Raji (cell line): ENCODE measurements around the gene OPN1SW.

Experiments
- POLR2A ChIP-seq: IDR thresholded peaks from 2 replicates; pipeline ENCODE4 v1.6.1; 2011; ENCODE audit warnings: low read depth, low read length, control low read depth; ENCODE audit not compliant: insufficient read depth

The OPN1SW gene

DNA sequence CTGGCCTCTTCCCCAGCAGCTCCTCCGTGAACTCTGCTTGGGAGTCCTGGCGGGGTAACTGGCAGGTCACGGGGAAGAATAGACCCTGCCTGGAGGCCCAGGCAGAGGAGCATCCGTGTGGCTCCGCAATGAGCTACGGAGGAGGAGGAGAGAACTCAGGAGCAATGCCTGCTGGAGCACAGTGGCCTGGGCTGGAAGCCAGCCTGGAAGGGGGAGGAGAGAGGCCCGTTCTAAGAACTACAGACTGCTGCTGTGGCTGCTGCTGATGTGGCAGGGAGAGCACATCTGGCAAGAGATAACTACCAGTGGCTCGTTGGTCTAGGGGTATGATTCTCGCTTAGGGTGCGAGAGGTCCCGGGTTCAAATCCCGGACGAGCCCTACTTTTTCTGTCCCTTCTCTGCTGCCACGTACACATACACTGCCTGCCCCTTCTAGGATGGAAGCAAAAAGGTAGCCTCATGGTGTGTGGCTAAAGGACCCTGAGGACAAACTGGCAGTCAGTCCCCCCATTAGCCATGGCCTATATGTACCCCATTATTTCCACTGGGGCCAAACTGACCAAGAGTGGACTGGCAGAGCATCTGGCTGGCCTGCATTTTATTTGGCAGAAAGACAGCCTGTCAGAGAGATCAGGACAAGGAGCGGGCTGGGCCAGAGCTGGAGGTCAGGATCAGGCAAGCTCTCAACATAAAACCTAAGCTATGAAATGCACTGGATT is 7.7 kb upstream of the OPN1SW start:
- no peak for TF ChIP-seq POLR2A

DNA sequence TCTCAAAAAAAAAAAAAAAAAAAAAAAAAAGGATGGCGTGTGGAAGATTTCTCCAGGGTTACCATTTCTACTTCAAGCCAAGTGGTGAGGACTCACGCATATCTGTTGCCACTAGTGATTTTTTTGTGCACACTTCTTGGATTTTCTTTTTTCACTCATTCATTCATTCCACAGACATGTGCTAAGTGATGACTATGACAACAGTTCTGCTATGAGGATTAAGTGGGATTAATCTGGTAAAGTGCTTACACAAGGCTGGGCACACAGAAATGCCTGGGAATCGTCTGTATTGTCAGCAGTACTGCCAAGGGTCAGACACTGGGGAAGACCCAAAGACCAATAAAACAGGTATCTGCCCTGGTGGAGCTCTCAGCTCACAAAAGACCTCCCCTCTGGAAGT is 6.3 kb upstream of the OPN1SW start:
- TF ChIP-seq POLR2A = no peak

DNA sequence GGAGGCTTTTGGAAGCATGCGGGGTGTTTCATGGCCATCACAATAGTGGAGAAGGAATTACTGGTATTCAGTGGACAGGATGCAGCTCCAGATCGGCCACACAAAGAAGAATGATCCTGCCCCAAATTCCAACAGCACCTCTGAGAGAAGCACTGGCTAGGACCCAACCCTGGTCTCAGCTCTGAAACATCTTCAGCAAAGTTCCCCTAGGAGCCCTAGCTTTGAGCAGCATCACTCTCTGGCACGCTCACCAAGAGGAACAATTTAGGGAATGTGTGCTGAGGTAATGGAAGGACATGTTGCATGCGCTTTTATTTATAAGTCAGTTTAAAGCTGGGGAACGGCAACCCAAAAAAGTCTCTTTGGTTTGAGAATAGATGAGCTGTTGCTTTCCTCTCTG is 5.5 kb upstream of the OPN1SW start:
- TF ChIP-seq POLR2A = no peak

DNA sequence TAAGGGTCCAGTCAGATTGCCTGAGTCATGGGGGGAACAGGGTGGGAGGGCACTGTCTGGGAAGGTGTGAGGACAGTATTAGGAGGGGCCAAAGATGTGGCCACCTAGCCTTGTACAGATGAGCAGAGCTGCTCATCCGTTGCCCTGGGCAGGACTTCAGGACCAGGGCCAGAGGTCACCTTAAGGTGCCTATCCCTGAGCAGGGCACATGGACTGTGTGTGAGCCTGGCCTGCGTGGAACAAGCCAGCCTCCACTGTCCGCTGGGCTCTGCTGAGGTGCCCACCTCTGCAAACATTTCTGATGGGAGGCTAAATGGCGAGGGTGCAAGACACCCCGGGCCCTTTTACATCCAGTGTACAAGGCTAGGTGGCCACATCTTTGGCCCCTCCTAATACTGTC is 3.4 kb upstream of the OPN1SW start:
- TF ChIP-seq POLR2A = no peak

DNA sequence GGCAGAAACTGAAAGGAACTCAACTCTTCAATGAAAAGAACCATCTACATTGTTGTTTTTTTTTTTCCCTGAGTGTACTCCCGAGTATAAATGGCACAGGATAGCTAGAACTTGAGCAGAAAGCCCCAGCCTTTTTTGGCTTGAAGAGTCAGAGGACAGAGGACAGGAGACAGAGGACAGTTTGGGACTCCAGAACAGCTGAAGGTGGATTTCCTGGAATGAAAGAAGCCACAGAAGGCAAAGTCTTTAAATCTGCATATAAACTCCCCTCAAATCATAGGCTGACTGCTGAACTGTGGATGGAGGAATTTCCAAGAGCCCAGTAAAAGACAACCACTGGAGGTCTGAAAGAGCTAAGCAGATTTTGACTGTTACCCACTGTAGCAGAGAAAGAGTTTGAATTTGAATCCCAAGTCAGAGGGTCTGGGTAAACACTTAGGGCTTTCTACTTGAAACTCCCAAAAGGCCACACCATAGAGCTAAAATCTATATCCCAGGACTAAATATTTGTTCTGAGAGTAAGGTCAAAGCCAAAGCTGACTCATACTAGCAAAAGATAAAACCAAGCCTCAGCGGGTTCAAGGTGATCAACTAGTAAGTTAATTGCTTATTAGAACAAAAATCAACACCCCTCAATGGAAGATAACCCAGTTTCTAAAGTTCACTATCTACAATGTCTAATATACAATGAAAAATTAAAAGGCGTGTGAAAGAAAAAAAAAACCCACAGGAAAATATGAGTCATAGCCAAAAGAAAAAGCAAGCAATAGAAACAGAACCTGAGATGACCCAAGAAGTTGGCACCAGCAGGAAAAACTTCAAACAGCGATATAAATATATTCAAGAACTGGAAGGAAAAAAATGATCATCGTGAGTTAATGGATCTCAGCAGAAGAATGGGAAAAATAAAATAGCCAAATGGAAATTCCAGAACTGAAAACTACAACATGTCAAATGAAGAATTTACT is 1.8 kb upstream of the OPN1SW start:
- no peak for TF ChIP-seq POLR2A

DNA sequence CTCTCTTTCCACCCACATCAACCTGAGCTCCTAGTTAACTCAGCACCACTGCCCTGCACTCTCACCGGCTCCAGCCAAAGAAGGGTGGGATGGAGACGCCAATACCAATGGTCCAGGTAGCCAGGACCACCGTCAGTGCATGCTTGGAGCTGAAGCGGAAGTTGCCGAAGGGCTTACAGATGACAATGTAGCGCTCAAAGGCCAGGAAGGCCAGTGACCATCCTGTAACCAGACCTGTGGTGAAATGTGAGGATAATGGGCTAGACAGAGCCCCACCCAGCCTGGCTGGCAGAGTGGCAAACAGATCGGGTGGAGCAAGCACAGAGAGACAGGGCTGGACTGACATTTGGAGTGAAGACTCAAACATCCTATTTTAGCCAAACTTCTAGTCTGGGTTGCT is 673 bp downstream of the OPN1SW start:
- no peak for TF ChIP-seq POLR2A

DNA sequence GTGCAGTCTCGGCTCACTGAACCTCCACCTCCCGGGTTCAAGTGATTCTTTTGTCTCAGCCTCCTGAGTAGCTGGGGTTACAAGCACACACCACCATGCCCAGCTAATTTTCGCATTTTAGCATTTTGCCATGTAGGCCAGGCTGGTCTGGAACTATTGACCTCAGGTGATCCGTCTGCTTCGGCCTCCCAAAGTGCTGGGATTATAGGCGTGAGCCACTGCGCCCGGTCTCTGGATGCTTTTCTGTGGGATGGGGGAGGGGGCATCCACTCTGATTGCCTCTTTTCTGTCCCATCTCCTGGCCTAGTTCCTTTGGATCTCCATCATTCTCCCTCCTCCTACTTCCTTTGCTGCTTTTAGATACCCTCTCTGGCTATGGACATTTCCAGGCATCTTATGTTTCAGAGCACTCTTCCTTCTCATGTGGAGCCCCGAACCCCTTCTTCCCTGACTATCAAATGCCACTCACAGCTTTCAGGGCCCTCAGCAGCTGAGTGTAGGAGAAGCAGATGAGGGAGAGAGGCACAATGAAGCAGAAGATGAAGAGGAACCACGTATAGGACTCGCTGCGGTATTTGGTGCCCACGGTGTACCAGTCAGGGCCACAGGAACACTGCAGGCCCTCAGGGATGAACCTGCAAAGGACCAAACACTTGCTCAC is 1.4 kb downstream of the OPN1SW start:
- TF ChIP-seq POLR2A = no peak

DNA sequence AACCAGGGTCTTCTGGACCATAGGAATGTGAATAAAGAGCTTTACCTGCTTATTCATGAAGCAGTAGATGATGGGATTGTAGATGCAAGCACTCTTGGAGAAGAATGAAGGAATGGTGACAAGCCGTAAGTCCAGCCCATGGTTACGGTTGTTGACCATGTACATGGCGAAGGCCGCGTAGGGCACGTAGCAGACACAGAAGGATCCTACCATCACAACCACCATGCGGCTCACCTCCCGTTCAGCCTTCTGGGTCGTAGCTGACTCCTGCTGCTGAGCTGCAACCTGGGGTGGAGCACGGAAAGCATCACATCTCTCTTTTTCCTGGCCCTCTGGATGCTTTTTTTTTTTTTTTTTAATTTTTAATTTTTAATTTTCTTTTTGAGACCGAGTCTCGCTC is 2.0 kb downstream of the OPN1SW start:
- no peak for TF ChIP-seq POLR2A

DNA sequence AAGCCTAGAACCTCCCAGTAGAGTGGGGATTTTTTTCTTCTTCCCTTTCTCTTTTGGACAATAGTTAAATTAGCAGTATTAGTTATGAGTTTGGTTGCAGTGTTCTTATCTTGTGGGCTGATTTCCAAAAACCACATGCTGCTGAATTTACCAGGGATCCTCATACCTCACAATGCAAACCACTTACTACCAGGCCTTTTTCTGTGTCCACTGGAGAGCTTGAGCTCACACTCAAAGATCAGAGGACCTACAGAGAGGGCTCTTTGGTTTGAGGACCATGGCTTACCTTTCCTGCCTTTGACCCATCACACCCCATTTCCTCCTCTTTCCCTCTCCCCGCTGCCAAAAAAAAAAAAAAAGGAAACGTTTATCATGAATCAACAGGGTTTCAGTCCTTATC is 5.4 kb downstream of the OPN1SW start:
- TF ChIP-seq POLR2A = no peak

DNA sequence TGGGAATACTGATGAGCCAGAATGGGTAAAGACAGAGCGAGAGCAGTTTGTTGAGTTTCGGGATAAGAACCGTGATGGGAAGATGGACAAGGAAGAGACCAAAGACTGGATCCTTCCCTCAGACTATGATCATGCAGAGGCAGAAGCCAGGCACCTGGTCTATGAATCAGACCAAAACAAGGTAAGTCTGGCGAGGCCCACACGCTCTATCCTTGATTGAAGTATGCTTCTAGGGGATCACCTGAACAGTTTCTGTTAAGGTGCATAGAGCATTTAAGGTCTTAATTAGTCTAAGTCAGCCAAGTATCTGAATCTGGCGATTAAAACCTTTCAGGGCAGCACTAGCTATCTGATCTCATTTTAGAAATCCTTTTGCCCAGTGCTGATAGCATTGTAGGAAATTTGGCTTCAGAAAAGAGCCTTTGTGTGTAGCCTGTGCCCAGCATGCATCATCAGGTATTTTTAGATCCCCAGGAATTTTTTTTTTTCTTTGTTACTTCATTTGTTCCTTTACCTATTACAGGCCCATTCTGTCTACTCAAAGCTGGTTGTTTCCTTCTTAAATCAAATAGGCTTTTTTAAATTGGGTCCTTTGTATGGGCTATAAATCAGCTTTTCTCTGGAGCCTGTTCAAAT is 8.0 kb downstream of the OPN1SW start:
- TF ChIP-seq POLR2A = no peak

DNA sequence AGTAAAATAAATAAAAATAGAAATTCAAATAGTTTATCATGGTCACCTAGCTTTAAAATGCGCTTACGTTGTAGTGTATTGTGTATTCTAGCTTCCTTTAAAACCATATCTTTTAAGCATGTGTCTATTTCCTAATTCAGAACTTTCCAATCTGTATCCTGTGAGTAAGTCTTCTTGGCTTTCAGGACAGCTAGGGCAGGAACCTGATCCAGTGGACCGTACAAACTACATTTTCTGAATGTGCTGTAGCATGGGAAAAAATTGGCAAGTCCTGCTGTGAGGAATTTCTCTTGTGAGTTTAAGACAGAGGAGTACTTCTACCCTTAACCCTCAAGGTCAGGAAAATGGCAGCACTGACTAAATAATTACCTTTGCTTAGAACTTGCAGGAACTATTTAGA is 12.1 kb downstream of the OPN1SW start:
- TF ChIP-seq POLR2A = no peak

DNA sequence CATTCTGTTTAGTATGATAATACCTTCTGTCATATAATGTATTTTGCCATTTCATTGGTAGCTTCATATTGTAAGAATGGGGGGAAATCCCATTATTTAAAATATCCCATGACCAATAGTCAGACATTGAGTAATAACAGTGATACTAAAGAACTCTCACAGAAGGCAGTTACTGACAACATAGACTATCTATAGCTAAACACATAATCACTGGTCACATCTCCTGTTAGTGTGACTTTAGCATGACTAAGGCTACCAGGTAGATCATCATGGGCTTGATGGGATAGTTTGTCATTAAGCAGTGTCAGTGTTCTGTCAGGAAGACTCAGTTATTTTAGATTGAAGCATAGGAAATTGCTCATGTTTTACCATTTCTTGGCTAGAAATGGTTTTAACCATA is 16.4 kb downstream of the OPN1SW start:
- no peak for TF ChIP-seq POLR2A

DNA sequence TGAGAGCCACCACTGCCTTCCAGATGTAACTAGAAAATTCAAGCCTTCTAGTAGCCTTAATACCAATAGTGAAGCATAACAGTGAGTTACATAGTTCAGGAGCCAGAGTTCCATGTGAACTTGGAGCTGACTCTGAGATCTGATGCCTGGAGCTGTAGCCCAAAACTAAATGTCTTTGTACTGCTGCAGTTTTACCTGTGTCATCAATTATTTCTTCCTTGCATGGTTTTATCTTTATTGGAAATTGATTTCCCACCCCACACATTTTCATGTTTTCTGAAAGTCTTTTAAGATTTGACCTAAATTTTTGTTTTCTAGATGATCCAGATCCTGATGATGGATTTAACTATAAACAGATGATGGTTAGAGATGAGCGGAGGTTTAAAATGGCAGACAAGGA is 17.0 kb downstream of the OPN1SW start:
- TF ChIP-seq POLR2A = no peak

DNA sequence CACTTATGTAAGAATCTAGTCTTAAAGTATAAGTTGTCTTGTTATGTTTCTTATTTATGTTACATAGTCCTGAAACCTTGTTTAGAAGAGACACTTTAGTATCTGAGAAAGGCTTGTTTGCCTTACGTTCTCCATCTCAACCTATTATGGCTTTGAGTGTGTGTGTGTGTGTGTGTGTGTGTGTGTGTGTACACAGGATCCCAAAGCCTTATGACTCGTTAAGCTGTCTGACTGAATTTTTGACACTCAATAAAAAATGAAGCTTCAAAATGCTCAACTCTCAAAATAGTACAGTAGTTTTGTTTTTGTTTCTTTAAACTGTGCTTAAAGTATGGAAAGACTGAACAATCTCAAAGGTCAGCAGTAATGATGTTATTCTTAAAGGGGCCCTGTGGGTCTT is 18.4 kb downstream of the OPN1SW start:
- no peak for TF ChIP-seq POLR2A

DNA sequence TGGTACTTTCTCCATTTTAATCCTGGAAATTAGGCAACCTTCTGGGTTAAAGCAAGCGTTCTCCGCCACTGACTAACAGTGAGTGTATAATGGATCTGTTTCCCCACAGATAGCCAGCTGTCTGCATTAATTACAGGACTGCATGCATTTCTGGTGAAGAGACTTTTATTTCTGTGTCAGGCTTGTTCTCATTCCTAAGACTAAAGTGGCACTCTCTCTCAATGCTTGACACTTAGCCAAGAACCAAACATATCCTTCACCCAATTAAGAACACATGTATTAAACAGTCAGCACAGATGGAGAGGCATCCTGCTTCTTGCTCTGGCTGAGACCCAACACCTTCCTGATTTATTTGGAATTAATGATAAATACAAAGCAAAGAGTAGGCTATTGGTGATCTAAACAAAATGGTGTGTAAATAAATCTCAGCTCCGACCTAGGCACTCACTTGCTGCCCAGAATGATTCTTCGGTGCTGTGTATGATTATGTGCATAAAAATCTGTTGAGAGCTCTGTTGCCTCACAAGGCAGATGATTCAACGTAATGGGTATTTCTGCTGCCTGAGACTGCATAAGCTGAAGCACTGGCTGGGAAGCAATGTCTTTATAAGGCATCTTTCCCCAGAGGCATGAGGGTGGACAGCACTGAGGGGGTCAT is 19.6 kb downstream of the OPN1SW start:
- no peak for TF ChIP-seq POLR2A
